DND-41 (cell line): ENCODE results near the gene RPS23.

Experiments
- EZH2 ChIP-seq: IDR thresholded peaks from 3 replicates; pipeline ENCODE4 v1.6.1; 2012; ENCODE audit warnings: borderline replicate concordance, low read depth, mild to moderate bottlenecking, moderate library complexity, low read length, inconsistent platforms; ENCODE audit not compliant: severe bottlenecking
- TF ChIP-seq, protein P1 (sequence below): IDR thresholded peaks from 2 replicates; pipeline ENCODE4 v1.5.1; 2012; ENCODE audit warnings: borderline replicate concordance, low read length, moderate library complexity, mild to moderate bottlenecking; ENCODE audit not compliant: poor library complexity, severe bottlenecking; ENCODE audit errors: extremely low read depth

GRCh38 chr5:82234885-82235284, 43.3 kb downstream of the RPS23 start:
- TF ChIP-seq, protein P1, sequence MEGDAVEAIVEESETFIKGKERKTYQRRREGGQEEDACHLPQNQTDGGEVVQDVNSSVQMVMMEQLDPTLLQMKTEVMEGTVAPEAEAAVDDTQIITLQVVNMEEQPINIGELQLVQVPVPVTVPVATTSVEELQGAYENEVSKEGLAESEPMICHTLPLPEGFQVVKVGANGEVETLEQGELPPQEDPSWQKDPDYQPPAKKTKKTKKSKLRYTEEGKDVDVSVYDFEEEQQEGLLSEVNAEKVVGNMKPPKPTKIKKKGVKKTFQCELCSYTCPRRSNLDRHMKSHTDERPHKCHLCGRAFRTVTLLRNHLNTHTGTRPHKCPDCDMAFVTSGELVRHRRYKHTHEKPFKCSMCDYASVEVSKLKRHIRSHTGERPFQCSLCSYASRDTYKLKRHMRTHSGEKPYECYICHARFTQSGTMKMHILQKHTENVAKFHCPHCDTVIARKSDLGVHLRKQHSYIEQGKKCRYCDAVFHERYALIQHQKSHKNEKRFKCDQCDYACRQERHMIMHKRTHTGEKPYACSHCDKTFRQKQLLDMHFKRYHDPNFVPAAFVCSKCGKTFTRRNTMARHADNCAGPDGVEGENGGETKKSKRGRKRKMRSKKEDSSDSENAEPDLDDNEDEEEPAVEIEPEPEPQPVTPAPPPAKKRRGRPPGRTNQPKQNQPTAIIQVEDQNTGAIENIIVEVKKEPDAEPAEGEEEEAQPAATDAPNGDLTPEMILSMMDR: no peak
- TF ChIP-seq EZH2: no peak
